ENCODE results near the gene PCNX1.
"Not testable (repeated sequence)": the region's sequence is repeated elsewhere in the genome, so short reads cannot be mapped to it uniquely, and the experiment has no call there.

The PCNX1 gene

DNA sequence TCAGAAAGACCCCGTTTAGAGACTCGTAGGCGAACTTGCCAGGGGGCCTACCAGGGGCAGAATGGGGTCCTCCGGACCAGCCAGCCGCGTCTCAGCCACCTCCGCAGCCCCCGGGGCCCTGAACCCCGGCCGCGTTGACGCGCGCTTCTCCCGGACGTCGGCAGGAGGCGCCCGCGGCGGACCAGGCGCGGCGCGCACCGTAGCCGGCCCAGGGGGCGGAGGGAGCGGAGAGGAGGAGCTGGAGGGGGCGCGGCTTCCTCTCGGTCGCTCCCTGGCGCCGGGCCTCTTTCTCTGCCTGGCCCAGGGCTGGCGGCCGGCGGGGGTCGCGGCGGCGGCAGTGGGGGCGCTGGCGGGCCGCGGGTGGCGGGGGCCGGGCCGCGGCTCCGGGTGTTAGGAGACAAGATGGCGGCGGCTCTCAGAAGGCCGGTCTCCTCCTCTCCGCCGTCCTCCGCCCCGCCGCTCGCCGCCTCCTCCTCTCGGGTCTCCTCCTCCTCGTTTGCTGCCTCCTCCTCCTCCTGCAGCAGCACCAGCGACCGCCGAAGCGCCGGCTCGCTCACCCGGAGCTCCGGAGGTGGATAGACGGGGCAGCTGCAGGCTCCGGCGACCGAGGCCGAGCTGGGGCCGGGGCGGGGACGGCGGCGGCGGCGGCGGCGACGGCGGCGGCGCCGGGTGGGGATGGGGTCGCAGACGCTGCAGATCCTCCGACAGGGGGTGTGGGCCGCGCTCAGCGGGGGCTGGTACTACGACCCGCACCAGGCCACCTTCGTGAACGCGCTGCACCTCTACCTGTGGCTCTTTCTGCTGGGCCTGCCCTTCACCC is at the start of gene PCNX1:
PCNX1 (plus strand) TSS at position 284 of the 820 bp plus-strand sequence; CDS start at position 676, 392 bp downstream.
- FAIRE-seq (peak; percentile 96), DNase-seq (ENCODE audit: low spot score) (peak; percentile 99)

DNA sequence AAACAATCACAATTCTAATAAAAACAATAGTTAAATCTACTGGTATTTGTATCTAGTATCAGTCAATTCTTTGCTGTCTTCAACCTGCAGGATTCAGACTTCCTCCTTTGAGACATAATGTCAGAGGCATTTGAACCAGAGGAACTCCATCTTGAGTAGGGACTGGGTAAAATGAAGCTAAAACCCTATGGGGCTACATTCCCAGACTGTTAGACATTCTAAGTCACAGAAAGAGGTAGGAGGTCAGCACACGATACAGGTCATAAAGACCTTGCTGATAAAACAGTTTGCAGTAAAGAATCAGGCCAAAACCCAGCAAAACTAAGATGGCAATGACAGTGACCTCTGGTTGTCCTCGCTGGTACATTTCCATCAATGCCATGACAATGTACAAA is 49.8 kb upstream of the PCNX1 start:
- DNase-seq (ENCODE audit: low spot score): no peak
- no peak for FAIRE-seq

DNA sequence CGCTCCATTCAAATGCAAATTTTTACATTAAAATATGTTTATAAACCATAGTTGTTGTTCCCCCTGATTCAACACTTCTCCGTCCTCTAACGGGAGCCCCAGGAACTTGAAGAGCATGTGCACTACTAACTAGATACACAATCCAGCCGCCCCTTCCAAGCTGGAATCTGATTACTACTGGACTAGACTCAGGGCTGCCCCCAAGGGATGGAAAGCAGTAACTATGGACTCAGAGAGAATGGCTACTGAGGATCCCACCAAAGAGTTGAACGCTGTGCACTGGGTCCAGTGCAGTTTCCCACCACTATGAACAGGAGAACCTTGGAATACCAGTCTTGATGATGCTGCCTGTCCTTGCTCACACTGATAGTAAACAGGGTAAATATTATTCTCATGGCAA is 48.6 kb upstream of the PCNX1 start:
- DNase-seq (ENCODE audit: low spot score): no peak
- no peak for FAIRE-seq

DNA sequence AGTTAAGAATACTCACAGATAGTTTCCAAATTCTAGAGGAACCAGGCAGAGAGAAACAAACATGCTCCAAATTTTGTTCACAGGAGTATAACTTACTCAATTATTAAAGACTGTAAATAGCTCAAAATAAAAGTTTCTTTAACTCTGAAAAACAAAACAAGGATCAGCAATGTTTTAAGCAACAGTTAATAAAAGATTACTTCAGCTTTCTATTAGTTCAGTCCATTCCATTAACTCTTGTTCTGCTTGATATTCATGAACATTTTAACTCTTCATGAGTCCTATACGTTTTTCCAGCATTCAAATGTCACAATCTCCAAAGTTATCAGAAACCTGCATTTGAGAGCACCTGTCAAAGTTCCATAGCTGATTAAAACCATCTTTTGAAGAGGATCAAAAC is 40.3 kb upstream of the PCNX1 start:
- not testable (repeated sequence) for DNase-seq (ENCODE audit: low spot score); FAIRE-seq

DNA sequence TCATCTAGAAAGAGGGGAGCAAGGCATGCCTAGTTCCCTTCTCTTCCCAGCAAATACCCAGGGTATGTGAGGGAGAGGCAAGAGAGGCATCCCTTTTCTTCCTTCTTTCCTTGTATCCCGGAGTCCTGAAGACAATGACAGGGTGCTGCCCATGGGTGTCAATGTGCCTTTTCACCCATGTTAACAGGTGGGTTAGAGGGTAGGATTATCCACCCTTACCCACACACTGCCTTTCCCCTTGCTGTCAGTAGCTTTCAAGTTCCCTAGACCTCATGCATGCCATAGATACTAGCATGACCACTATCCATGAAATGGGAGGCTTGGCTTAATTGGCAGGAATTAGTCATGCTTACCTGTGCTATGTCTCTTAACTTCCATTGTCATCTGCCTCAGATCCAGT is 36.3 kb upstream of the PCNX1 start:
- FAIRE-seq (peak; percentile 92), DNase-seq (ENCODE audit: low spot score) (no peak)

DNA sequence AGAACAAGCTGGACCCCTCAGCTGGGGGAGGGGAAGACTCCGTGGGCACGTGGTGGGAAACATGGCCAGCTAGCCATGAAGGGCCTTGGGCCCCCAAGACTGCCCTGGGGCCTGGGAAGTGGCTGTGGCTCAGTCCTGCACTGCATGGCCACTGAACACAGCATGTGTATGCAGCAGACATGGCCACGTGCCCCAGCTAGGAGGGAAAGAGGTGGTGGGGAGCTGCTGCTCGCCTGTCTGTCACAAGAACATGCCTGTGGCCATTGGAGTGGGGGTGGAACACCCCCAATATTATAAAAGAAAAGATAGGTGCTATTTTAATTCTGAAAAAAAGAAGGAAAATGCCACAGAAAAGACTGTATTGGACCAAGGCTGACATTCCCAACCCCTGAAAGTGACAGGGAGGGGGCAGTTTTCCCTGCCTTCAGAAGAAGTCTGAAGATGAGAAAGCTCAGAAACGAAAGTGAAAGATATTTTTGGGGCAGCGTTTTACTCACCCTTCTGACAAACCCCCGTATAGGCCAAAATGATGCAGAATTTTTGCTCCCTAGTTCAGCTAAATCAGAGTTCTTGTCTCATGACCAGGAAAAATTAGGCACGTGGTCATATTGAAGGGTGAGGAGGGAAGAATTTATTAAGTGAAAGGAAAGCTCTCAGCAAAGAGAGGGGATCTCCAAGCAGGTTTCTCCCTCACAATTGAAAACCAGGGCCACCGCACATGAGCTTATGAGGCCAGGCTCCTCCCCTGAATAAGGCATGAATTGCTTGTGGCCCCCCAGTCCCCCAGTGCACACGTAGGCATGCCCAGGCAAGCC is 35.2 kb upstream of the PCNX1 start:
- DNase-seq (ENCODE audit: low spot score) (no peak), FAIRE-seq (no peak)

DNA sequence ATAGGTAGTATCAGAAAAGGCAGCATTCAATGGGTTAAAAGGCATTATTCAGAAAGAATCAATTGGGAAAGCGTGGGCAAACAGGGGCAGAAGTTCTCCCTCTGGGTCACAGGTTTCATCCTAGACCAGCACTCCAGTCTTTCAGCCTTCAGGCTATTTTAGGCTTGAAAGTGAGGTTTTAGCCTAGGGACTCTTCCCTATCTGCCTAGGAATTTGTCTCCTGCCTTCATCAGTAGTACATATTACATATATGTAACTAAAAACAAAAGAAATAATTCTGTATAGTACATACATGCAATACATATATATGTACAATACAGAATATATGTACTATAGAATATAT is 34.6 kb upstream of the PCNX1 start:
- DNase-seq (ENCODE audit: low spot score) (no peak), FAIRE-seq (no peak)

DNA sequence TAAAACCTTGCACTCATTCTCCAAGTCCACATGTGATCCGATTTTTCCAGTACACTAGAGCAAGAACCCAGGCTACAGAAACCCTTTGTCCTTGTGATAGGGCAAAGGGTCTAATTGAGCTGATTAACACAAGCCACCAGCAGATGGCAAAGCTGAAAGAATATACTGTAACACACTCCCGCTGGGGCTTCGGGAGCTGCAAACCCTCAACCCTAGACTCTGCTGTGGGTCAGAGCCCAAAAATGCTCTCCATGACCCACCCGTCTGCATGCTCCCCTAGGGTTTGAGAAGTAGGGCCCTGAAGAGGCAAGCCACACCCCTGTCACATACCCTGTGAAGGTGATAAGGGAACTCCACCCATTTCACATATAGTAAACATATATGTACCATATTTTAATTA is 33.6 kb upstream of the PCNX1 start:
- no peak for FAIRE-seq

DNA sequence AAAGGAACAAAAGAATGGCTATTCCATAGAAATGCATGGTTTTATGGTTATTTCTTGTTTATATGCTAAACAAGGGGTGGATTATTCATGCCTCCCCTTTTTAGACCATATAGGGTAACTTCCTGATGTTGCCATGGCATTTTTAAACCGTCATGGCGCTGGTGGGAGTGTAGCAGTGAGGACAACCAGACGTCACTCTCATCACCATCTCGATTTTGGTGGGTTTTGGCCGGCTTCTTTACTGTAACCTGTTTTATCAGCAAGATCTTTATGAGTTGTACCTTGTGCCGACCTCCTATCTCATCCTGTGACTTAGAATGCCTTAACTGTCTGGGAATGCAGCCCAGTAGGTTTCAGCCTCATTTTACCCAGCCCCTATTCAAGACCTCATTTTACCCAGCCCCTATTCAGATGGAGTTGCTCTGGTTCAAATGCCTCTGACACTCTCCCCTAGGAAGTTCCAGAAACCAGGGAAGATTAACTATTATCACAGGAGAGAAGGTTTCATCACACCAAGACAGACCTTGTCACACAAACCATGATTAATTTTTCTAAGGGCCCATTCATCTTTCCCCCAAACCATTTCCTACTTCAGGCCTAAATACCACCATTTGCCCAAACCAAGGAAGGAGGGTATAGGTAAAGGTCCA is 31.3 kb upstream of the PCNX1 start:
- FAIRE-seq; DNase-seq (ENCODE audit: low spot score): not testable (repeated sequence)

More for the DNA sequence above, 33.6 kb upstream of the PCNX1 start:
- DNase-seq (ENCODE audit: low spot score): no peak

DNA sequence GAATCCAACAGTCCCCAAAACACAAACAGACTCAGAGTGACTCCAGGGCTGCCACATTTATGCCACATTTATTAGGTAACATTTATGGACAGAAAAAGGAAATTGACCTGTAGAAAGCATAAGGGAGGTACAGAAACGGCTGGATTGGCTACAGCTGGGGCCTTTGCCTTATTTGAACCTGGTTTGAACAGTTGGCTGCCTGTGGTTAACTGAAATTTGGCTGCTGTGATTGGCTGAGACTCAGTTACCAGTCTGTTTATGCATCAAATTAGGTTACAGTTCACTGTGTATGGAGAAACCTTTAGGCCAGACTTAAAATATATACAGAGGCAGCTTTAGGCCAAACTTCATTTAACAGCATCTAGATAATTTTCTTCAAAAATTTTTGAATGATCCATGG is 27.8 kb upstream of the PCNX1 start:
- no peak for DNase-seq (ENCODE audit: low spot score)
- peak; percentile 13 for FAIRE-seq

DNA sequence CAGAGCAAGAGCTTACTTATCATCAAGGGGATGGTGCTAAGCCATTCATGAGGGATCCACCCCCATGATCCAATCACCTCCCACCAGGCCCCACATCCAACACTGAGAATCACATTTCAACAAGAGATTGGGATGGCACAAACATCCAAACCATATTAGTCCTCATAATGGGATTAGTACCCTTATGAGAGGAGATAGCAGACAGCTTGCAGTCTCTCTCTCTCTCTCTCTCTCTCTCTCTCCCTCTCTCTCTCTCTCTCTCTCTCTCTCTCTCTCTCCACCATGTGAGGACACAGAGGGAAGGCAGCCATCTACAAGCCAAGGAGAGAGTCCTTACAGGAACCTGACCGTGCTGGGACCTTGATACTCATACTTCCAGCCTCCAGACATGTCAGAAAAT is 26.4 kb upstream of the PCNX1 start:
- DNase-seq (ENCODE audit: low spot score); FAIRE-seq: not testable (repeated sequence)

DNA sequence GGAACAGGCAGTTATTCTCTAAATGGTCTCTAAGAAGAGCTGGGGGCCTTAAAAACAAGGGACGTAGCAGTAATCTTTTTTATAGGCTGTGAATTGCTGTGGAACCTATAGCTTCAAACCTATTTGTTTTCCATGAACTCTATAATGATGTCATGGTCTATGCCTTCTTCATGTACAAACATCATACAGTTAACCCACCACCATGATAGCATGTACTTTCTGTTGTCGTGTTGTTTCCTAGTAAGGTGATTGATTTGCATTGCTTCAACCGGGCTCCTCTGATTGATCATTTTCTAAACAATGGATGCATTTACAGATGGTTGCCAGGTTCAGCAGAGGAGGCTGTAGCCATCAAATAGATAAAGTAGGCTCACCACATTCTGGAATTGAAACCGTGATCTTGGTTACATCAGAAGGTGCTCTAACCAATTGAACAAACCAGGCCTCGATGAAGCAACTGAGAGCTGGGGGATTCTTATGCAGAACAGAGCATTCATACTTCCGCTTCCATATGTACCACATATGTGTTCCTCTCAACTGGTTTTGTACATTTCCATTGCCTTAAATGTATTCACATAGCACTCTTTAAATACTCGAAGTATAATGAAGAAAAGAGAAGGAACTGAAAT is 25.6 kb upstream of the PCNX1 start:
- FAIRE-seq (peak; percentile 46), DNase-seq (ENCODE audit: low spot score) (no peak)

DNA sequence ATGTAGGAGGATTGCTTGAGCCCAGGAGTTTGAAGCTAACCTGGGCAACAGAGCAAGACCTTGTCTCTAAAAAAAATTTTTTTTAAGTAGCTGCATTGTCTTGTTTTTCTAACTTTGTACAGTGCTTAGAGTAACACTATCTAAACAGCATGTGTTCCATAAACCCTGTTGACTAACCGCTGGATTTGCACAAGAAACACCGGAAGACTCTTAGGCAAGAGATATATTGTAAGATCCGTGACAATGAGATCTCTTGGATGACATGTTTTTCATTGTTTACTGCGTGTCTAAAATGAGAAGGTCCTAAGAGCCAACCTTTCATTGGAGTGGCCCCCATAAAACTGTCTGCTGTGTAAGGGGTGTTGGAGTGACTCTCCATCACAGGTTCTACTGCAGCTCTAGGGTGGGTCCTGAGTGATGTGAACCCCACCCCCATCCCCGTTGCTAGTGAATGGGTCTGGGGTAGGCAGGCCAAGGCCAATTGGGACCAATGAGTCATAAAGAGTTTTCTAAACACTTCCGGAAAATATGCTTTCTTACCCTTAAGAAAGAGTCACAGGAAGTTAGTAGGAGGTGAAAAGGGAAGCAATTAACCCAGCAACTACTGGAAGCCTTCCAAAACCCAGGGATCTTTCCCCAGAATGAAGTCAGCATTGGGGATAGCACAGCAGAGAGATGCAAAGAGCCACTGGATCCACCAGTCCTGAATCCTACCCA is 24.3 kb upstream of the PCNX1 start:
- DNase-seq (ENCODE audit: low spot score) (peak; percentile 73), FAIRE-seq (no peak)

DNA sequence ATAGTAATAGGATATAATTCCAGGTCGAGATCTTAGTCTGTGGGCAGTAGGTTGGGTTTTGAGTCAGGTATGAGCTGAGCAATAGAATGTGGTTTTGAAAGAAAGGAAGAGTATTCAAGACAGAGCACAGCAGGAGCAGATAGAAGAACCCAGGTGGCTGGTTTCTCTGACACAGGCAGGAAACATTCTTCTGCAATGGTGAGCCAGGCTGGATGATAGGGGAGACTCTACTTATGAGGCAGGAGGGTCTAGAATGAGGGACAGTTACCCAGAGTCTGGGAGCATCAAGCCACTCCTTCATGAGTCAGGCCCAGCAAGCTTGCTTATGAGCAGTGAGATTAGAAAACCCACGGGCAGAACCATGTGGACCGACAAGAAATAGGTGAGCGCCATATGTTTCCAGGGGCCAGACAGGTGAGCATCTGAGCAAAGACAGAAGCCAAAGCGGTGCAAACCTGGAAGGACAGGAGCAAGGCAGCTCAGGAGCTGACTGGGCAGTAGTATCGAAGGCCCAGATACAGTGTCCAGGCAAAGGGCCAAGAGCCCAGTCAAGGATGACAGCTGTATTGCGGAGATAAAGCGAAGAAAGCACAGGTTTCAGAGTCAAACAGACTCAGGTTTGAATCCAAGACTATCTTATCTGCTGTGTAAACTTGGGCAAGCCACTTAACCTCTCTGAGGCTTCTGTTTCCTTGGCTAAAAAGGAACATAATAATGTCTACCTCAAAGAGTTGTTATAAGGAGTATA is 22.5 kb upstream of the PCNX1 start:
- FAIRE-seq: peak; percentile 56
- DNase-seq (ENCODE audit: low spot score): no peak

DNA sequence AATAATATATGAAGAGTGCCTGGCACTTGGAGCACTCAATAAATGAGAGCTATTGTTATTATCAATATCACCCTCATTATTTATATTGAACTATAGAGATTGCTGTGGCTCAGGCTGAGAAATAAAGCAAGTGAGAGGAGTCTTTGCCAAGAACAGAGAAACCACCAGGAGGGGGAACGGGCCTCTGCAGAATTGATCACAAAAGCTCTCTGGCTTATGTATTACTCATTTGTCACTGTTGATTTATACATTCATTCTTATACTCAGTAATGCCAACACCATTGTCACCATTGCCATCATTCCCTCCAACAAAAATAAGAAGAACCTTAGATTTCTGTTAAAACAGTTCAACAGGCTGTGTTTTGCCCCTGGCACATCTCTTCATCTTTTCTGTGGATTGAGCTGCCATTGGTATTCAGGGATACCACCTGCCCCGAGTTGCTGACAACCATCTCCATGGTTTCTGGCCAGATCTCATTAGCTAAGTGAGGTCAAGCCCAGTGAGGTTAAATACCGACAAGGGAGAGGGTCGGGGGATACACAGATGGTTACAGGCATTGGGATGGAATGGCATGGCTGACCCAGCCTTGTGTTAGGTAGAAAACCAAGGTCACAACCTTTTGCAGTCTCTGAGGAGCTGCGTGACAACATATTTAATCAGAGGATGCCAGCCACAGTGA is 21.8 kb upstream of the PCNX1 start:
- FAIRE-seq (no peak), DNase-seq (ENCODE audit: low spot score) (no peak)

DNA sequence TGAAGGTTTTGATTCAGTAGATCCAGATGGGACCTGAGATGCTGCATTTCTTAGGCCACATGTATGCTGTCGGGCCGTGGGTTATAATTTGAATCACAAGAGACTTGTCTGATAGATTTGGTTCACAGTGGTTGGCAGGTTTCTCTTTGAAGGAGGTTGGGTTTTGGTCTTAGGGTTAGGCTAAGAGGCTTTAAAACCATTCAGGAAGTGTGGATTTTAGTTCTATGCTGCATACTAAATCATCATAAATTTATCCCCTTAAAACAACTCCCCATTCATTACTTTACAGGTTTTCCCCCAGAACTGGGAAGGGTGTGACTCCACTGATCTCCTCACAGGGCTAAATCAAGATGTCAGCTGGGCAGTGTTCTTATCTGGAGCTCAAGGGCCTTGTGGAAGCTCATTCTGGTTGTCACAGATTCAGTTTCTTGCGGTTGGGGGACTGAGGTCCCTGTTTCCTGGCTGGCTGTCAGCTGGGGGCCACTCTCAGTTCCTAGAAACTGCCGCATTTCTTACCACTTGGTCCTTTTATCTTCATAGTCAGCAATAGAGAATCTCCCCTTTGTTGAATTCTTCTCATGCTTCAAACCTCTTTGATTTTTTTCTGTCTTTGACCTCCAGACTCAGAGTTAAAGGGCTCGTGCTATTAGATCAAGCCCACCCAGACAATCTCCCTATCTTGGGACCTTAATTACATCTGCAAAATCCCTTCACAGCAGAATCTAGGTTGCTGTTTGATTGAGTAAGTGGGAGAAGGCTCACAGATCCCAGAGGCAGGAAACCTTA is 20.6 kb upstream of the PCNX1 start:
- DNase-seq (ENCODE audit: low spot score) (no peak), FAIRE-seq (no peak)

DNA sequence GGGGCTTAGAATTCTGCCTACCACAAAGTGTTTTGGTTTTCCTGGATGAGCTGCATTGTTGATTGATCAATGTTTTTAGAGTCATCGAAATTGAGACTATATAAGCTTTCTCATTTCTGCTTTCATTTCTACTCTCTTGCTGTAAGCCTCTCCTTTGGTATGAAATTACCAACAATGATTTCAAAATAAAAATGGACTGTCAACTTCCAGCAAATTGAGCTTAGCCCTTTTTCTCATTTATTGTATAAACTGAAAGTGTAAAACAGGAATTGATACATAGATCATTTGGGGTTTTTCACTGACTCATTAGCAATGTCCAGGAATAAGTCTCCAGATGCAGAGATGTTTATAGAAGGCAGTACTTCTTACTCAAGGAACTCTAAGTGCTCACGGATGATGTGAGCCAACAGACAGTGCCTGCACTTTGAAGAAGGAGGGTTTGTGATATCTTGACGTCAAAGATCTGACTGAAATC is 20.0 kb upstream of the PCNX1 start:
- DNase-seq (ENCODE audit: low spot score) (no peak), FAIRE-seq (no peak)

DNA sequence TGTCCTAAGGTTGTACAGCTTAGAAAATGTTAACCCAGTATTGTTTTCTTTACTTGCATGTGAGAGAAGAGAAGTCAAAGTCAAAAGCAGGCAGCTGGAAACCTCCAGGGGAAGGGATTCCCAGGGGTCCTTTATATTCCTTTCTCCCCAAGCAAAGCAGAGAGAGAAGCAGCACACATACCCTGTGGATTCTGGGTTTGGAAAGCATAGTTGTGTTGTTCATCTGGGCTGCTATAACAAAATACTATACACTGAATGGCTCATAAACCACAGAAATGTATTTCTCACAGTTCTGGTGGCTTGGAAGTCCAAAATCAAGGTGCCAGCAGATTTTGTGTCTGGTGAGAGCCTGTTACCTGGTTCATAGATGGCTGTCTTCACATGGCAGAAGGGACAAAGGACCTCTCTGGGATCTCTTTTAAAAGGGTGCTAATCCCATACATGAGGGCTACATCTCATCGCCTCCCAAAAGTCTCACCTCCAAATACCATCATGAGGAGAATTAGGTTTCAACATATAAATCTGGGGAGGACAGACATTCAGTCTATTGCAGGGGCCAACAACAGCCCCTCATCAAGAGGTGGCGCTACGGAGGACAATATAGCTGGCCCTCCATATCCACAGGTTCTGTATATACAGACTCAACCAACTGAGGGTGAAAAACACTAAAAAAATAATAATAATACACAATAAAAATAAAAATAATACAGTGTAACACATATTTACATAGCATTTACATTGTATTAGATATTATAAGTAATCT is 19.3 kb upstream of the PCNX1 start:
- FAIRE-seq (peak; percentile 72), DNase-seq (ENCODE audit: low spot score) (no peak)
